Breast epithelium (tissue), 3 donors: ENCODE results near the gene IL5RA.

Experiments
- POLR2A ChIP-seq: fragments of 450-650 bp; IDR thresholded peaks from one replicate; pipeline ENCODE4 v1.6.1; 2016; ENCODE audit warnings: antibody characterized with exemption, mild to moderate bottlenecking, moderate library complexity
- POLR2AphosphoS5 ChIP-seq, 3 donors: sonication (generic); formaldehyde crosslinking; IDR thresholded peaks; one replicate each; pipeline ENCODE4 v1.6.1; 2017; ENCODE audit warnings: antibody characterized with exemption in 3 of 3
- TF ChIP-seq, protein P1 (sequence below), 3 donors: fragments of 450-650 bp; IDR thresholded peaks; one replicate each; pipeline ENCODE4 v1.5.1; 2016 to 2017; ENCODE audit warnings: antibody characterized with exemption in 3 of 3, mild to moderate bottlenecking in 3 of 3, moderate library complexity in 3 of 3

DNA sequence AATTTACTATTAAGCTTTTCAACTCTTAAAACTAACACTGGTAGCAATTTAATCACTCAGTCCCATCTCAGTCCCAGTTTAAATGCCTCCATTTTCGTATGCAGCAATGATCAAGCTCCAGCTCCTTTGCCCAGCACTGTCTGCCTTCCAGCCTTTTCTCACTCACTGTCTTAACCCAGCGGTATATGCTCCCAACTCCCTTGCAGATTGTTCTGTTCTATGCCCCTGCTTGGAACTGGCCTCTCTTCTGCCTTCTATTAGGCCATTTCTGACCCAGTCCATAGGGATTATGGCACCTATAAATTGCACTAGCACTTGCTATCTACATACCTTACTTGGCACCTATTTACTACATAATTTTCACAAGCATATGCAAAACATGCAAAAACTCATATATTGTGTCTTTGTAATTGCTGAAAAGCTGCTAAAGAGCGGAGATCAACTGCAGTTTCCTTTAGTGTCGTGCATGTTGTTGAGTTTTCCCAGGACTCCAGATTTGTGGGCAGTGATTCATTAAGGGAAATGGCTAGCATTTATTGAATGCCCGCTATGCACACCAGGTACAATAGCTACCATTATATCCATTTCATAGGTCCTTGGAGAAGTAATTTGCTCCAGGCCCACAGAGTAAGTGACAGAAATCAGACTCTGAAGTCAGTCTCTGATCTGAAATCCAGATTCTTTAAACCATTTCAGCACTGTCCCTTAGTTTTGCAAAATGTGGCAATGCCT, 44.9 kb upstream of the IL5RA start:
- TF ChIP-seq, protein P1, sequence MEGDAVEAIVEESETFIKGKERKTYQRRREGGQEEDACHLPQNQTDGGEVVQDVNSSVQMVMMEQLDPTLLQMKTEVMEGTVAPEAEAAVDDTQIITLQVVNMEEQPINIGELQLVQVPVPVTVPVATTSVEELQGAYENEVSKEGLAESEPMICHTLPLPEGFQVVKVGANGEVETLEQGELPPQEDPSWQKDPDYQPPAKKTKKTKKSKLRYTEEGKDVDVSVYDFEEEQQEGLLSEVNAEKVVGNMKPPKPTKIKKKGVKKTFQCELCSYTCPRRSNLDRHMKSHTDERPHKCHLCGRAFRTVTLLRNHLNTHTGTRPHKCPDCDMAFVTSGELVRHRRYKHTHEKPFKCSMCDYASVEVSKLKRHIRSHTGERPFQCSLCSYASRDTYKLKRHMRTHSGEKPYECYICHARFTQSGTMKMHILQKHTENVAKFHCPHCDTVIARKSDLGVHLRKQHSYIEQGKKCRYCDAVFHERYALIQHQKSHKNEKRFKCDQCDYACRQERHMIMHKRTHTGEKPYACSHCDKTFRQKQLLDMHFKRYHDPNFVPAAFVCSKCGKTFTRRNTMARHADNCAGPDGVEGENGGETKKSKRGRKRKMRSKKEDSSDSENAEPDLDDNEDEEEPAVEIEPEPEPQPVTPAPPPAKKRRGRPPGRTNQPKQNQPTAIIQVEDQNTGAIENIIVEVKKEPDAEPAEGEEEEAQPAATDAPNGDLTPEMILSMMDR (IDR thresholded peaks at IDR 0.05), result no peak
- TF ChIP-seq POLR2A, result no peak
- no peak for TF ChIP-seq POLR2AphosphoS5 (IDR thresholded peaks at IDR 0.05)
